ENCODE measurements around the gene ITGB1. TPM values are rescaled to one million over a fixed set of nuclear protein-coding genes. Genes with fewer than 3 reads are reported as not detected.
A peak's percentile ranks its signal among the peaks of the same experiment; 100 is the strongest.

The ITGB1 gene
- total and polyA plus RNA-seq, 8 donors: 44.0 to 316 (median 110) TPM

DNA sequence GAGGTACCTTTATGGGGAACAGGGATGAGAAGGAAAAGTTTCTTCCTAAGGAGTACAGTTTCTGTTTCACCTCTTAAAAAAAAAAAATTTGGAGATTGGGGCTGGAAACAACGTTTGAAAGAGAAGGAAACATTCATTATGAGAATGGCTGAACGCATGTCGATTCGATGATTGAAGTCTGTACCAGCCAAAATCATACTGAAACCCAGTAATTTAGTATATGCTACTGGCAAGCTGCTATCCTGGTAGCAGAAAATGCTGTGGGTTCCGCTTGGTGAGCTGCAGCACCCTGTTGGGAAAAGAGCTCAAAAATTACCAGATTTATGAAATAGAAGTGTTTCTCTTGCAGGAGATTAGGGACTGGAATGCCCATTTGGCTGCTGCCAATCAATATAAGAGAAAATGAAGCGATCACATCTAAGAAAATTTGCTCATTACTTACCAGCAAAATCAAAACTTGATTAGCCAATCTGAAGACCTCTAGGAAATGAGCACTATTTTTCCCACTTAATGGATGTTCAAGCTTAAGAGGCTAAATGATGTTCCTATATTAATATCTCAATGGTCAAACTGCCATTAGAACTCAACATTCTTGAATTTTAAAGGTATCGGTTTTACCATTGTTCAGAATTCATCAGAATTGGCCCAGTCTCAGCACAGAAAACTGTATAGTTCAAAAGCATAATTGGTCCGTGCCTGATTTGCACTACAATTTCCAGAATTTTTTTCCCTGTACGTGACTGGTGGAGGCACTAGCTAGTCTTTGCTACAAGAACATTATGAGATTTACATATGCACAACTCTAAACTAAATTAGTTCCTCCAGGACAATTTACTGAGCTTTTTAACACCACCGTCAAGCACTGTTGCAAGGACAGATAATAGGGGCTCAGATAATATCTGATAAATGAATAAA lies 1.2 kb upstream of the ITGB1 start:
- H3K27ac ChIP-seq: peak overlapping the region; percentile 98 to 99 (median 98)
- FAIRE-seq (no peak), ATAC-seq (no peak), DNase-seq (no peak)
- peak overlapping the region; percentile 76 to 96 (median 82) for H3K4me3 ChIP-seq
- TF ChIP-seq, protein P1, sequence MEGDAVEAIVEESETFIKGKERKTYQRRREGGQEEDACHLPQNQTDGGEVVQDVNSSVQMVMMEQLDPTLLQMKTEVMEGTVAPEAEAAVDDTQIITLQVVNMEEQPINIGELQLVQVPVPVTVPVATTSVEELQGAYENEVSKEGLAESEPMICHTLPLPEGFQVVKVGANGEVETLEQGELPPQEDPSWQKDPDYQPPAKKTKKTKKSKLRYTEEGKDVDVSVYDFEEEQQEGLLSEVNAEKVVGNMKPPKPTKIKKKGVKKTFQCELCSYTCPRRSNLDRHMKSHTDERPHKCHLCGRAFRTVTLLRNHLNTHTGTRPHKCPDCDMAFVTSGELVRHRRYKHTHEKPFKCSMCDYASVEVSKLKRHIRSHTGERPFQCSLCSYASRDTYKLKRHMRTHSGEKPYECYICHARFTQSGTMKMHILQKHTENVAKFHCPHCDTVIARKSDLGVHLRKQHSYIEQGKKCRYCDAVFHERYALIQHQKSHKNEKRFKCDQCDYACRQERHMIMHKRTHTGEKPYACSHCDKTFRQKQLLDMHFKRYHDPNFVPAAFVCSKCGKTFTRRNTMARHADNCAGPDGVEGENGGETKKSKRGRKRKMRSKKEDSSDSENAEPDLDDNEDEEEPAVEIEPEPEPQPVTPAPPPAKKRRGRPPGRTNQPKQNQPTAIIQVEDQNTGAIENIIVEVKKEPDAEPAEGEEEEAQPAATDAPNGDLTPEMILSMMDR (IDR thresholded peaks at IDR 0.05): no peak
- H3K27me3 ChIP-seq: no peaks in the 10 kb centered on the region
- H3K36me3 ChIP-seq: no peaks in the 10 kb centered on the region
- 13 to 15% methylated on average over 10 of the region's 10 CpGs for WGBS, 2 donors
- intact Hi-C loops (cut with DNase I): no loop called here
- peaks cover 19 to 44% (median 25%) of the 10 kb centered on the region in 3 donors for H3K4me1 ChIP-seq
- no peaks in the 10 kb centered on the region for H3K9me3 ChIP-seq

DNA sequence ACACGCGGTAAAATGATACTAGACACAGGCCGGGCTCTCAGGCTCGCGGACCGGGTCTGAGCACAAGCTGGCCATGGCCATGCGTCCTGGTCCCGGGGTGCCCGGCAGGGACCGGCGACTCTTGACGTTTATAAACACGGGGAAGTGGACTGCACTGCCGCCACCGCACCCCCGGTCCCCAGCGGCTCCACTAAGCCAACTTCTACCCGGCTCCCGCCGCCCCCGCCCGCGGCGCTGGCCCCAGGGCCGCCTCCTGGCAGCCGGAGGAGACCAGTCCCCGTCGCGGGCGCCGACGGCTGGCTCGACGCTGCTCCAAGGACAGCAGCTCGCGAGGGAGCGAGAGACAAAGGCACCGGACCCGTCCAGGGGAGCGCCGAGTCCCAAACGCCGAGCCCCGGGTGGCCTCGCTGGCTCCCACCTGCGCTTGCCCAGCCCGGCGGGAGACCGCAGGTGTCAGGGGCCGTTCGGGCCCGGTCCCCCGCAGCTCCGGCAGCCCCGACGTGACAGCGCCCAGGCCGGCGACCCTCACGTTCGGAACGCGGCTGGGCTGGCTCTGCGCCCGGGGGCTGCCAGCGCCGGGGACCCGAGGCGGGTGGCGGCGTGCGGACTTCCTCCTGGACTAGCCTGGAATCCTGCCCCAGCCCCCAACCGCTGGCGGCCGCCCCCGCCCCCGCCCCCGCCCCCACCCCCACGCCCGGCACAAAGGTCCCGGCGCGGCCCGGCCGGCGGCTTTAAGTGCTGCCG lies 517 bp downstream of the ITGB1 start:
- Histone ChIP-seq H3K4me1 (peaks cover 13 to 44% (median 35%) of the 10 kb centered on the region in 3 donors), H3K36me3 (no peaks in the 10 kb centered on the region), H3K27me3 (no peaks in the 10 kb centered on the region), H3K27ac (peak overlapping the region; percentile 98 to 99 (median 98)), H3K4me3 (peak overlapping the region; percentile 76 to 96 (median 82)), H3K9me3 (no peaks in the 10 kb centered on the region)
- TF ChIP-seq, protein P1 (IDR thresholded peaks at IDR 0.05): no peak
- 0 to 1% methylated on average over 72 to 87 of the region's 87 CpGs for WGBS, 2 donors
- FAIRE-seq (no peak), DNase-seq (peak; percentile 64 to 90 (median 74)), ATAC-seq (peak; percentile 22 to 58 (median 30))
- intact Hi-C loops (cut with DNase I): no loop called here

DNA sequence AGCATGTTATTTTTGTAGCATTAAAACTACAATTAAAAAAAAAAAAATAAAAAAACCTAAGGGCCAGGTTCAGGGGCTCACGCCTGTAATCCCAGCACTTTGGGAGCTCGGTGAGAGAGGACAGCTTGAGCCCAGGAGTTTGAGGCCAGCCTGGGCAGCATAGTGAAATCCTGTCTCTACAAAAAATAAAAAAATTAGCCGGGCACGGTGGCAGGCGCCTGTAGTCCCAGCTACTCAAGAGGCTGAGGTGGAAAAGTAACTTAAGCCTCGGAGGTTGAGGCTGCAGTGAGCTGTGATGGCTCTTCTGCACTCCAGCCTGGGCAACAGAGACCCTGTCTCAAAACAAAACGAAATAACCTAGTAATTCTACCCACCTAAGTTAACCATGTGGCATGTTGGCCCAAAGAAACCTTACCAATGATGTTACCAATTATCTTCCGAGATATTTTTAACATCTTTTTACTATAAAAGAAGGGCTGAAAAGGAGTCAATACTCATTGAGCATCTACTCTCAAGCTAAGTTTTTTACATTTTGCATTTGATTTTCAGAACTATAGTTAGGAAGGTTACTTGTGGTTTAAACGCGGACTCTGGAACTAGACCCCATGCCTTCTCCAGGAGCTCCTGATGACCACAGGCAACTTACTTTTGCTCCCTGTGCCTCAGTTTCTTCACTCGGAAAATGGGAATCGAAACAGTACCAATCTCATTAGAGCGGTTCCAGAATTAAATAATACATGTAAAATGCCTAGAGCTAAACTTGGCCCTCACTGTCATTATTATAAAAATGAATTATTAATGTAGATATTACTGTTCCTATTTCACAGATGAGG lies 1.4 kb downstream of the ITGB1 start:
- intact Hi-C loops (cut with DNase I): no loop called here

DNA sequence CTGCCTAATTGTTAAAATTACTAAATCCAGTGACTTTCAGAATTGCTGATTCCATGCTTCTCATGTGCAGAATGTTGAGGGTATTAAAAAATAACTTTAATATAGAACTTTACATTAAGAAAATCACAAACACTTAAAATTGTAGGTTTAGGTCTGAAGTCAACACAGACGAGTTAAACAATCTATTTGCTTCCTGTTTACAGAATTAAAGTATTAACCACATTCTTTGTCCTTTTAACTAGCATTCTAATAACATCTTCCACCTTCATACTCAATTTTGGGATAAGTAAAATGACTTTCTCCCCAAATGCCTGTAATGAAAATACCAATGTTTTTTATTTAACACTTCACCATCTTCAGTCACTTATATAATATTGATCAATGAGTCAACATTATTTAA lies 2.2 kb downstream of the ITGB1 start:
- Histone ChIP-seq H3K9me3 (no peaks in the 10 kb centered on the region), H3K4me3 (peak overlapping the region in 2 of 4 donors; percentile 76 to 79), H3K36me3 (no peaks in the 10 kb centered on the region), H3K27me3 (no peaks in the 10 kb centered on the region), H3K27ac (peak overlapping the region in 2 of 4 donors; percentile 98), H3K4me1 (peaks cover 18 to 49% (median 49%) of the 10 kb centered on the region in 3 donors)
- FAIRE-seq (no peak), ATAC-seq (no peak), DNase-seq (no peak)
- intact Hi-C loops (cut with DNase I): no loop called here
- WGBS, 2 donors: 5% methylated on average over 1 of the region's 1 CpG
- TF ChIP-seq, protein P1 (IDR thresholded peaks at IDR 0.05): no peak

More for the DNA sequence above, 1.4 kb downstream of the ITGB1 start:
- Histone ChIP-seq H3K36me3 (no peaks in the 10 kb centered on the region), H3K4me3 (peak overlapping the region; percentile 76 to 96 (median 82)), H3K9me3 (no peaks in the 10 kb centered on the region), H3K27ac (peak overlapping the region; percentile 98 to 99 (median 98)), H3K4me1 (peaks cover 11 to 44% (median 42%) of the 10 kb centered on the region in 3 donors), H3K27me3 (no peaks in the 10 kb centered on the region)
- WGBS, 2 donors: 7 to 10% methylated on average over 13 of the region's 13 CpGs
- FAIRE-seq: no peak
- no peak for DNase-seq
- TF ChIP-seq, protein P1 (IDR thresholded peaks at IDR 0.05): no peak
- ATAC-seq: no peak

Measured in pancreas (tissue), 10 donors.